Measurements from ENCODE around the gene GRK5.

GRK5 gene

DNA sequence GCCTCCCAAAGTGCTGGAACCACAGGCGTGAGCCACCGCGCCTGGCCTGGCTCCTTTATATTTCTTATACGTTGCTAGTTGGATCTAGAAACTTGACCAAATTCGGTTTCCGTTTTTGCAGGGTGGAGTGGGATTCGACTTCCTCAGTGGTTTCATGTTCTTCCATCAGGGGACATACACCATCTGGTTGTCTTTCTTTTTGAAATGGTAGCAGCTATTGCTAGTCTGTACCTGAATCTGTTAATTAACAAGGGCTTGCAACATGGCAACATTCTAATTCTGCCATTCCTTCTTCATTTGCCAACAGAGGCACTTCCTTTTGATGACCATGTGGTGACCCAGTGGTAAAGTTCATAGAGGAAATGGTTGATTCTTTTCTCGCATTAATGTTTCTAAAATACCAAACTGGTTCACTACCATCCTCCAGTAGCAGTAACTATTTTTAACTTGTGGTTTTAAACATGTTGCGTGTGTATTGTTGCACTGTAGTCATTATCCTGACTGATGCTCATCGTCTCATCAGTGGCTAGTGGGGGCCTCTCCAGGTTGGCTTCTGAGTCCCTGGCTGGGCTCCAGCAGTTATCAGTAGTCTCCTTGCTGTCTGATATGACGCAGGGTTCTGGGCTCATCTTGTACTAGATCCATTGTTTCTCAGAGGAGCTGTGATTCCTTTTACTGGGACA is 175.9 kb downstream of the GRK5 start:
- DNase-seq (ENCODE audit: low spot score), result no peak

DNA sequence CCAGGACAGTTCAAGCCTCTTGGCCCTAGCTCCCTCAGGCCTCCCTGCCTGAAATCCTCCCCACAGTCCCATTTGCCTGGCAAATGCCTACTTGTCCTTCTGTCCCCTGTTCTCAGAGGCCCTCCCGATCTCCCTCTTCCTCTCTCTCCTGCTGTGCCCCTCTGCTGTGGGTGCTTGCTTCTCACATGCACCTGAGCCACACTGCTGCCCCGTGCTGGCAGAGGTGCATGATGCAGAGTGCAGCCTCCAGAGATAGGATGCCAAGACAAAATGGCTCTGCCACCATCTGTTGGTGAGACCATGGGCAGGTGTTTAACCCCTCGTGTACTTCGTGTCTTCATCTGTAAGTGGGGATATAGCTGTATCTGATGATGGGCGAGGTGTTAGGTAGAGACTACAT is 176.8 kb downstream of the GRK5 start:
- no peak for DNase-seq (ENCODE audit: low spot score)

DNA sequence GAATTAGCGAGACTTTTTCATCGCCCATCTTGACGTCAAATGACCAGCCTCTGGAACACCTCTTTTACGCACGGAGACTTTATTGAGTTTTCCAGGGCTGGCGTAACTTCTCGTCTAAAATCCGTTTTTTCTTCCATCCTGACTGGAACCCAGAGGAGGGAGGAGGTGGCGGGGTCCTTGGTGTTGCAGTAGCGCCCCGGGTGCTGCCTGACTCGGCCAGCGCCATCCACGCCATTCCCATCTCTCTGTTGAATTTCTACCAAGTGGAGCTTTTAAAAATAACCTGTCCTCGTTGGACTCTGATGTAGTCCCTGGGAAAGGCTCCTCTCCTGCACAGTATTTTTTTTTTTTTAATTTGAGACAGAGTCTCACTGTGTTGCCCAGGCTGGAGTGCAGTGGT is 179.3 kb downstream of the GRK5 start:
- no peak for DNase-seq (ENCODE audit: low spot score)

DNA sequence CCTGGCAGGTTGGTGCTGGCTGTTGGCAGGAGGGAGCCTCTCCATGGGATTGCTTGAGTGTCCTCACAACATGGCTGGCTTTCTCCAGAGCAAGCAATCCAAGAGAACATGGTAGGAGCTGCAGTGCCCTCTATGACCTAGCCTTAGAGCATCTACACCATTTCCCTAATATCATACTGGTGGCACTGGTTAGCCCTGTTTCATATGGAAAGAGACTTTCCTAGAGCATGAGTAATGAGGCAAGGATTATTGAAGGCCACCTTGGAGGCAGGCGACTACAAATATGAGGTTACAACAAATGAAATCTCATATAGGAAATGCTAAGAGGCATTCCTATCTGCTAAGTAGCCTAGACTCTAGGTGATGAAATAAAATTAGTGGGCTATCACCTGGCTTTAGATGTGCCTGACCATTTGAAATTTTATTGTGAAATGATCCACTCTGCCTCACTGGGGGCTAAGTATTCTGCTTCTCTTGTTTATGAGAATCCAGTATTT is 181.5 kb downstream of the GRK5 start:
- no peak for DNase-seq (ENCODE audit: low spot score)

DNA sequence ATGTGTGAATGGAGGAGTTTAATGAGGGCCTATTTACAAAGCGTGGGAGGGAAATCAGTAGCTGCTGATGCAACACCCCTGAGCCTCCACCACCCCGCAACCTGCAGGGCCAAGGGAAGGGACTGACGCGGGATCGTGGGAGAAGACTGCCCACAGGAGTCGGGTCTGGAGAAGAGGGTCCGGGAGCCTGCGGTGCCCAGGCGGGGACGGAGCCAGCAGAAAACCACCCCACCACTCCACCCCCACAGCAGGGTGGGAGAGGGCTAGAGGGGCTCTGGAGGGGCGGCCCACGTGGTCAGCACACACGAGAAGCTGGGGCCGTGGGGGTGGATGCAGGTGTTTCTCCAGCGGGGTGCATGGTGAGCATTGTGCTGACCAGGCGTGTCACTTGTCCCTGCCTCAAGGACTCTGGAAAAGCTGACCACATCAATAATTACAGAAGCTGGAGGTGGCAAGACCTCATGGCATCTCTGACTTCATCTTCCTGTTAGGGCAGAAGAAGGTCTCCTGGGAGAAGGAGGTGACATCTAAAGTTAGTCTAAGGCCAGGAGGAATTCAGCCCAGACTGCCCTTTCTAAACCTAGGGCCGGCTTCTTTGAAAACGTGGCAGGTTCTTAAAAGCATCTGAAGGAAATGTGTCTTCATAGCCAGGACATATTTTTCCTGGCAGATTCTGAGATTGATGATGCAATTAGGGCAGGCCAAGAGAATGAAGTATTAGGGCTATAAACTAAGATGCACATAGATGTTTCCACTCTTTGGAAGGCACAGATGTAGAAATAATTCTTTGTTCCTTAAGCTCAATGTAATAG is 184.3 kb downstream of the GRK5 start:
- DNase-seq (ENCODE audit: low spot score), result no peak

DNA sequence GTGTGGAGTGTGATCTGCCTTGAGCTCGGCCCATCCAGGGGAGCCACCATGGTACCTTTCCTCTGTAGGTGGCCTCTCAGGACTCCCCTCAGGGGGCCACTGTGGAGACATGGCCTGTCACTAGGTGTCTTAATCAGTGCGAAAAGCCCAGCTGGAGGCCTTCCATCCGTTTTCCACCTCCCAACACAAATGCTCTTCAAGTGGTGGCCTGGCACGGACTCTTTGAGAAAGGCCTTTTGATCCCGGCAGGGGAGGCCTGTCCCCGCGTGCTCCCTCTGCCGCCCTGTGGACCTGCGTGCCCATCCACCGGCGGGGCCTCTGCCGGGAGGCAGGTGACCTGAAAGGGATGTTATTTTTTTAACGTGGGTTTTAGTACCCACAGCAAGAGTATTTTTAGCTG is 185.6 kb downstream of the GRK5 start:
- no peak for DNase-seq (ENCODE audit: low spot score)

DNA sequence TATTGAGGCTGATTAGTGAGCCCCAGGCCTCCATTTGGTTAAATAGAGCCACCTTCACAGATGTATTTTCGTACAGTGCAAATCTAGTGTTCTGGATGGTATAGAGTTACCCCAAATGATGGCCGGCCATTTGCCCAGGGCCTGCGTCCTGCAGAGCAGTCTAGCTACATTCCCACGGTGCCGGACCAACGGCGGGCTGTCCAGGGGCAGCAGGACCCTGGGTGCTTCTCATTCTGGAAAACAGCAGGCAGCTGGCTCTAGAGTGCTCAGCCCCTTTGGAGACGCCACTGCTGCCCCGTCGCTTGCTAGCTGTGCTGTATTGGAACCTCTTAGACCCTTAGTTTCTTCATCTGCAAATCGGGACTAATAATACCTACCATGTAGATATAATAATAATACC is 186.1 kb downstream of the GRK5 start:
- no peak for DNase-seq (ENCODE audit: low spot score)

DNA sequence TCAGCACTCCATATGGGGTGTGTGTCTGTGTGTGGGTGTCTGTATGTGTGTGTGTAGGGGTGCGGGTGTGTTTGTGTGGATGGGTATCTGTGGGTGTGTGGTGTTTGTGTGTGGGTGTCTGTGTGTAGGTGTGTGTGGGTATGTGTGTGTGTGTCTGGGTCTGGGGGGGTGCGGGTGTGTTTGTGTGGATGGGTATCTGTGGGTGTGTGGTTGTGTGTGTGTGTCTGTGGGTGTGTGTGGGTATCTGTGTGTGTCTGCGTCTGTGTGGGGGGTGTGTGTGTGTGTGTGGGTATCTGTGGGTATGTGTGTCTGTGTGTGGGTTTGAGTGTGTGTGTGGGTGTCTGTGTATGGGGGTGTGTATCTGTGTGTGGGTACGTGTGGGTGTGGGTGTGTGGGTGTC is 186.5 kb downstream of the GRK5 start:
- no peak for DNase-seq (ENCODE audit: low spot score)

DNA sequence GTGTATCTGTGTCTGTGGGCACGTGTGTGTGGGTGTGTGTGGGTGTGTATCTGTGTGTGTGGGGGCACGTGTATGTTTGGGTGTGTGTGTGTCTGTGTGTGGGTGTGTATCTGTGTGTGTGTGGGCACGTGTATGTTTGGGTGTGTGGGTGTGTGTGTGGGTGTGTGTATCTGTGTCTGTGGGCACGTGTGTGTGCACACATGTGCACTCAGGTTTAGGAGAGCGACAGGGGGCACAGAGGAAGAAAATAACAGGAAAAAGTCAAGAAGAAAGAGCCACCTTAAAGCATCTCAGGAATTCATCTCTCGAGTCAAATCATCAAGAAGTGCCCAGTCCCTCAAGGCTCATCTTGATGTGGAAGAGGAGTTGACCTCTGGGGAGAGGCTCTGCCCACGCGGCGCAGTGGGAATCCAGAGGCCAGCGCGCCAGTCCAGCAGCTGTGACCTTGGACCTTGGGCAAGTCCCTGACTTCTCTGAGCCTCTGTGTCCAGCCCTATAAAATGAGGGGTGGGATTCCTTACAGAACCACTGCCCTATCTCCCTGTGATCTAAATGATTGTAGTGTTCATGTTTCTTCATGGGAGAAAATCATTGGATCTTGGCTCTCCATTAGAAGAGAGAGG is 187.4 kb downstream of the GRK5 start:
- no peak for DNase-seq (ENCODE audit: low spot score)

DNA sequence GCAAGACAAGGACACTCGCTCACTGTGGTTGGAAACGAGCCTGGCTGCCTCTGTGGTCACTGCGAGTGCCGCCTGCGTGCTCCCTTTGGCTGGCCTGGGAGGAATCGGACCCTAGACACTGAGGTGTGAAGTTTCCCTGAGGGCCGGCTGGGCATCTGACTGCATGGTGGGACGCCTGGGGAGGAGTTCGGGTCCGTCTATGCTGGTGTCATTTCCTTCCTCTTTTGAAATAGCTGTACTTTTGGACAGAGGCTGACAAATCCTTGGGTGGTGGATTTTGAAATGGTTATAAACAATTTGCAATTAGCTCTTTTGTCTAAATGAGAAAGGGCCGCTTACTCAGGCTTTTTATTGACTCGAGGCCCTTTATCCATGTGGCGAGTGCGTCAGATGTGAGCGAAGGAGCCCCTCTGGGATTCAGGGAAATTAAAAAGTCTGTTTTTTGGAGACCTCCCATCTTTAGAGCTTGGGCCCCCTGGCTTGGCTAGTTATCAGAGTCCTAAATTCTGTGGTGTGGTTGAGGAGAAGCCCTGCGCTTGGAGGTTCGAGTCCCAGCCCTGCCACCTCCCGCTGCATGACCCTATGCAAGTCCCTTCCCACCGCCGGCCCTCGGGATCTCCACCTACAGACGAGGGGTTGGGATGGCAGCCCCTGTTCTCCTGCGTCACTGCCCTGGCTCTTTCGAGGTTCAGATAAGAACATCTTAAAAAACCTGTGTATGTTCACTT is 188.1 kb downstream of the GRK5 start:
- no peak for DNase-seq (ENCODE audit: low spot score)

DNA sequence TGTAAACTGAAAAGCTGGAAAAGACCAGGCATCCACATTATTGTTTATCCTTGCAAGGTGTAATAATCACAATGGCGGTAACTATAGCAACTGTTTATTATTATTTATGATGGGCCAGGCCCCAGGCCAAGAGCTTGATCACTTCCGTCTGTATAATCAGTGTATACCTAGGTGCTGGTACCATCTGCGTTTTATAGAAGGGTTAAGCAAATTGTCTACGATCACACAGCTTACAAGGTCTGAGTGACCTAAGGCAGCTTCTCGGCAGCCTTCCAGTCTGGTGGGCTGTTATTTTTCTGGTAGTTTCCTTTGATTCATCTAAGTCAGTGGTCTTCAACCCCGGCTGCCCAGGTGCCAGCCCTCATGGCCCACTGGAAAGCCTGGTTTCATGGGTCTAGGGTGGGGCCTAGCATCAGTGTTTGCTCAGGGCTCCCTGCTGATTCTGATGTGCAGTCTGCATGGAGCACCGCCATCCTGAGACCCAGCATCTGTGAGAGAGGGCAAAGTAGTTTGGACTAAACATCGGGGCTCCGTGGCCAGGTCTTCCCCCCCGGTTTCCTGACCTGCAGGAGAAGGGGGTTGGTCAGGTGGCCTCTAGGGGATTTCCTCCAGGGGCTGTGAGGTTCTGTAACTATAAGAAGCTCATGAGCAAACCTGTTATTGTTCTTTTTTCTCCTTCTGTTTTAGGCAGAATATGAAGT is 188.8 kb downstream of the GRK5 start:
- DNase-seq (ENCODE audit: low spot score), result no peak

DNA sequence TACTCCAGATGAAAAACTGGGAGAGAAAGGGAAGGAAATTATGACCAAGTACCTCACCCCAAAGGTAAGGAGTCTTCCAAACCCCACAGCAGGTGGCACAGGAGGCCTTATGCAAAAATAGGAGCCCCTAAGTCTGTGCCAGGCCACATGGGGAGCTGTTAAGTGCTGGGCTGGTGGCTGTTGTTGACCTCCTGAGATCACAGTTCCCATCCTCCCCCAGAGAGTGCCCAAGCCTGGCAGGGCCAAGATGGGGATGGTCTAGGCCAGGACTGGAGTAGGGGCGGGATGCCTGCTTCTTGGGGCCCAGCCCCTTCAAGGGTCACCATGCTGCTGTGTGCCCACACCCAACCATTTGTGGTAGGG is 189.3 kb downstream of the GRK5 start:
- no peak for DNase-seq (ENCODE audit: low spot score)

DNA sequence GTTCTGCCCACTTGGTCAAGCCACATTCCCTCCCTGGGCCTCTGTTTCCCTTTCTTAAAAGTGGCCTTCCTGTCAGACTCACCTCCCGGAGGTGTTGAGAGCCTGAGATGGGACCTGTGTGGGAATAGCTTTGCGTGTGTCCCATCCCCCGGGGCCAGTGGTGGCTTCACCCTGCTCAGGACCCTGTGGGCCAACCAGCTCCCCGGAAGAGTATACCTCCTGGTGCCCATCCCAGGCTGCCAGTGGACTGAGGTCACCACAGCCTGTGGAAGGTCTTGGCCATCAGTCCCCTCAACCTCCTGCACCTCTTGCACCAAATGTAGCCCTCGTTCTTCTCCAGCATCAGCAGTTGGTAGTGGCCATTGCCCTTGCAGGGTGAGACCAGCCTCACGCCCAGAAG is 190.0 kb downstream of the GRK5 start:
- DNase-seq (ENCODE audit: low spot score), result no peak

DNA sequence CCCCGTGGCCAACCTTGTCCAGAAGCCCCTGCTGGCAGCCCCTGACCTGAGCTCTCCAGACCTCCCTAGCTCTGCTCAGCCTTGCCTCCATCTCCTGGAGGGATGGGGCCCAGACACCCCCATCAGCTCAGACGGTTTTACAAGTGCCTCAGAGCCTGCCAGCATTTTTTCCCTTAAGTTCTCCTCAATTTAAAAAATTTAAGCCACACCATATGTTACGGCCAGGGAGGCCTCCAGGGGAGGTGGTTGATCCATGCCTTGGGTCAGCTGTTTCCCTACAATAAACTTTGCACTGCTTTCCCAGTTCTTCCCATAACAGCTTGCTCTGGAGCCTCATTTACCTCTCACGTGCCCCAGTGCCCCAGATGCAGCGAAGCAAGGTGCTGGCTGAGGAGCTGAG is 191.6 kb downstream of the GRK5 start:
- DNase-seq (ENCODE audit: low spot score), result no peak

DNA sequence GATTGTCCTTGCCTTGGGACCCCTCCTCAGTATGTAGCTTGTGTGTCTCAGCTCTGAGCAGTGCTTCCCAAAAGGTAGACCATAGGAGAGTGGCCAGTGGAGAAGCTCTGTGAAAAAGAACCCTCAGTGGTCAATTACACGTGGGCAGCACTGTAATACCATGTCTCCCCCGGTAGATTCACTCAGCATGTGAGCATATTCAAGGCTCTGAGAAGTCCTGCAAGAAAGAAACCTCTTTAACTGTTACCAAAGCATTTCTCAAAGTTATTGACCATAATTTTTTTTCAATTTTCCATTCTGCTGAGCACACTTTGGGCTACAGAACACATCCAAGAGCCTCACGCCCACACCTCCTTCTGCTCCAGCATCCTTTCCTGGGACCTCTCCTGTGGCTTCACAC is 192.1 kb downstream of the GRK5 start:
- DNase-seq (ENCODE audit: low spot score), result no peak

DNA sequence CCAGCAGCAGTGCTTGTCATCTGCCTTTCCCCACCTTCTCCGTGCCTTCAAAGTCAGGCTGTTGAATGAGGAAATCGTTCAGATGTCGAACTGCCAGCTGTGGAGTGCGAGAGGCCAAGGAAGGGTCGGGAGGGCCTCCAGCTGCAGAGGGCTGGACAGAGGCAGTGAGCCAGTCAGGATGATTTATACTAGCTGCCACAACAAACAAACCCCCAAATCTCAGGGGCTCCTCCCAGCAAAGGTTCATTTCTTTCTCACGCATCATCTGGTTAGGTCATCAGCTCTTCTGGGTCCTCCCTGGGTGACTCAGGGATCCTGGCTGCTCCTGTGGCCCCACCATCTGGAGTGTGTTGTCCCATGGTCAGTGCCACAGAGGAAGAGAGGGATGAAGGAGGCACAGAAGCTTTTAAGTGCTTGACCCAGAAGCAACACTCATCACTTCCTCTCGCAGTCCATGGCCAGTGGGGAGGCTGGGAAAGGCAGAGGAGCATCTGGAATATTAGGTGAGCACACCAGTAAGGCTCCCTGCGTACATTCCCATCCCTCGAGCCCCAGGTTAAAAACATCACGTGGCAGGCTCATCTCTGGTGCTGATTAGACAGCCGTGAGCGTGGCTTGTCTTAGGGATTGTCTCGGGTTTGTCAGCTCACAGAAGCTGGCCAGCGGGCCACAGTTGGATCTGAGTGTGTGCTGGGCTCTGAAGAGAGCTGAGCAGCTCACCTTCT is 194.5 kb downstream of the GRK5 start:
- no peak for DNase-seq (ENCODE audit: low spot score)

DNA sequence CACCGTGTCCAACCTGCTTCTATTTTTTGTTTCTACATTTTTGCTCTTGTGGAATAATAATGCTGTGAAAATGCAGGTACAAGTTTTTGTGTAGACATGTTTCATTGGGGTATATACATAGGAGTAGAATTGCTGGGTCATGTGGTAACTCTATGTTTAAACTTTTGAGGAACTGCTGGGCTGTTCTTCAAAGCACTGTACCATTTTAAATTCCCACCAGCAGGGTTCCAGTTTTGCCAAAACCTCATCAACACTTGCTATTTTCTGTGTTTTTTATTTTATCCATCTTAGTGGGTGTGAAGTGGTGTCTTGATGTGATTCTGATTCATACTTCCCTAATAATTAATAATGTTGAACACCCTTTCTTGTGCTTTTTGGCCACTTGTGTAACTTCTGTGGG is 196.6 kb downstream of the GRK5 start:
- DNase-seq (ENCODE audit: low spot score), result no peak

DNA sequence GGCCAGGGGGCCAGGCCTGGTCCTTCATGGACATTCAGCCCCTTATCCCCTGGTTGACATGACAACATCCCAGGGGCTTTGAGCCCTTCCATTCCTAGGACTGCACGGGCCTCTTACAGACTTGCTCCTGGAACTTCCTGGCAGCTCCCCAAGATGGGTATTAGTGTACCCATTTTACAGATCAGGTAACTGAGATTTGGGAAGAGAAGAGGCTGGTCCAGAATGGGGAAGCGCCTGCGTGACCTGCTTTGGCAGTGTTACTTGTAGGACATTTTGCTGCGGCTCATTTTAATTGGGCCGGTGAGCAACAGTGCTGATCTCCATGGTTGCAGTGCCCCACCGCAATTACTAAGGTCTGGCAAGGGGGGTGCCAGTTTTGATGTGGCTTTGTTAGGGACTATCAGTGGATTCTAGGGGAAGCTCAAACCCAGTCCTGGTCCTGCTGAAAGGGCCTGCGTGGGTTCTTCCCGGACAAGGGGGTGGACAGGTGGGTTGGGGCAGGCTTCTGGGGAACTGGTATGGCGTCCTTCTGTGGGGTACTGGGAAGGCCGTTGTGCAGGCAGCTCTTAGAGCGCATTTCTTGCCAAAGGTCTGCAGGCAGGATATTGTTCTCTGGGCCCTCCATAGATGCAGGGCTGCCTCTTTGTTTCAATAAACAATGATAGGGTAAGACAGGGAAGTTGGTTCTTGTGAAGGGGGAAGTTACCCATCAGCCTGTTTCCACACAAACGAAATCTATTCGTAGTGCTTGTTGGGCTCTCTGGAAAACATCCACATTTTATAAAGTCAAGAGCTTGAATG is 197.5 kb downstream of the GRK5 start:
- no peak for DNase-seq (ENCODE audit: low spot score)

DNA sequence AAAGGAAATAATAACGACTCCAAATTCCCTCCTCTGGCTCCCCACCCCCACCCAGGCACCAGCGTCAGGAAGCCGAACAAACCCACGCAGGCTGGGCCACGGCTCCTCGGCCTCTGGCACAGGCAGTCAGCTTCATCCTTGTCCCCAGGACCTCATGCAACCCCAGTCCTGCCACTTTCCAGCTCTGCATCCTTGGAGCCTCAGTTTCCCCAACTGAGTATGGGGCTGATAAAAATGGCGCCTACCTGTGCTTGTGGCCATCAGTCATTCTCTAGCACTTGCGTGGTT is 198.1 kb downstream of the GRK5 start:
- no peak for DNase-seq (ENCODE audit: low spot score)

DNA sequence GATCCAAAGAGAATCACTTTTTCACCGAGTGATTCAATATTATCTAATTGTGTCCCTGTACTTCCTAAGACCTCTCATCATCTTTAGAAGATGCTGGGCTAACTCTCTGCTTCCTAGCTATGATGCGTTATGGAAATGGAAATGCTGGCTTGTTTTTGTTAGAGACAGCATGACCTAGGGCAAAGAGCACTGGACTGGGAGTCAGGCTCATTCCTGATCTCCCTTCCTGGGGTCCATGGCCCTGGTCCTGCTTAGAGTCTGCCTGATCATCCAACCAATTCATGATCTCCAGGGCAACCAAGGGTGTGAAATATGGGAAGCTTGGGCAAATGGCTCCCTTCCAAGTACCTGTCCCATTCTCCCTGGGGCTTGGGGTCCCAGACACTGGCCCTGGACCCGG is 198.8 kb downstream of the GRK5 start:
- DNase-seq (ENCODE audit: low spot score), result no peak
